Measurements from ENCODE around the gene PRTG.

PRTG gene

DNA sequence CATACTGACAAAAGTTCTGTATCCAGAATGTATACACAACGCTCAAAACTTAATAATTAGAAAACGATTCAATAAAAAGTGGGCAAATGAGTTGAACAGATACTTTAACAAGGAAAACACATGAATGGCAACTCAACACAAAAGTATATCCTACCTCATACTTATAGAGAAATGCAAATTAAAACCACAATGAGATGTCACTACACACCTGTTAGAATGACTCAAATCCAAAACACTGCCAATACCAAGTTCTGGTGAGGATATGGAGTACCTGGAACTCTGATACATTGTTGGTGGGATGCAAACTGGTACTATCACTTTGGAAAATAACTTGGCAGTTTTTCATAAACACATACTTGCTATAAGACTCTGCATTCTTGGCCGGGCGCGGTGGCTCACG lies 42.1 kb downstream of the PRTG start:
- Histone ChIP-seq H3K4me2 (ENCODE audit: low read length) (no peak overlapping the region), H3K79me2 (ENCODE audit: low read length) (no peaks in the 10 kb centered on the region)
- no peak for TF ChIP-seq CTCF (IDR thresholded peaks at IDR 0.05; ENCODE audit: low read depth, low read length)
- TF ChIP-seq EZH2phosphoT487 (IDR thresholded peaks at IDR 0.05; ENCODE audit: low read depth): no peak

GRCh38 chr15:55698653-55699052 lies 44.3 kb downstream of the PRTG start:
- no peaks in the 10 kb centered on the region for H3K9me3 ChIP-seq (ENCODE audit: insufficient read depth, low read length)
- H3K4me1 ChIP-seq (ENCODE audit: low read length): peaks cover 23% of the 10 kb centered on the region
- H2AFZ ChIP-seq (ENCODE audit: low read depth, low read length): no peak overlapping the region
- no peaks in the 10 kb centered on the region for H3K27me3 ChIP-seq (ENCODE audit: low read depth, low read length)
- no peaks in the 10 kb centered on the region for H4K20me1 ChIP-seq (ENCODE audit: insufficient read depth, low read length)
- TF ChIP-seq CTCF (IDR thresholded peaks at IDR 0.05; ENCODE audit: low read depth, low read length): no peak
- no peak for TF ChIP-seq EZH2phosphoT487 (IDR thresholded peaks at IDR 0.05; ENCODE audit: low read depth)
- no peak overlapping the region for H3K4me2 ChIP-seq (ENCODE audit: low read length)
- H3K79me2 ChIP-seq (ENCODE audit: low read length): no peaks in the 10 kb centered on the region
- no peaks in the 10 kb centered on the region for H3K36me3 ChIP-seq (replicated peaks; ENCODE audit: low read depth, low read length)
- H3K9ac ChIP-seq (ENCODE audit: low read length): no peak overlapping the region
- H3K4me3 ChIP-seq (ENCODE audit: low read length): no peak overlapping the region
- H3K27ac ChIP-seq (ENCODE audit: low read length): no peak overlapping the region

More for the DNA sequence above, 42.1 kb downstream of the PRTG start:
- H3K9ac ChIP-seq (ENCODE audit: low read length): no peak overlapping the region
- H3K4me1 ChIP-seq (ENCODE audit: low read length): peaks cover 9% of the 10 kb centered on the region; the same call in 1 of the 2 replicates
- no peaks in the 10 kb centered on the region for H4K20me1 ChIP-seq (ENCODE audit: insufficient read depth, low read length)
- no peak overlapping the region for H2AFZ ChIP-seq (ENCODE audit: low read depth, low read length)
- no peaks in the 10 kb centered on the region for H3K36me3 ChIP-seq (replicated peaks; ENCODE audit: low read depth, low read length)
- H3K9me3 ChIP-seq (ENCODE audit: insufficient read depth, low read length): no peaks in the 10 kb centered on the region
- H3K27ac ChIP-seq (ENCODE audit: low read length): no peak overlapping the region
- no peak overlapping the region for H3K4me3 ChIP-seq (ENCODE audit: low read length)
- H3K27me3 ChIP-seq (ENCODE audit: low read depth, low read length): no peaks in the 10 kb centered on the region

DNA sequence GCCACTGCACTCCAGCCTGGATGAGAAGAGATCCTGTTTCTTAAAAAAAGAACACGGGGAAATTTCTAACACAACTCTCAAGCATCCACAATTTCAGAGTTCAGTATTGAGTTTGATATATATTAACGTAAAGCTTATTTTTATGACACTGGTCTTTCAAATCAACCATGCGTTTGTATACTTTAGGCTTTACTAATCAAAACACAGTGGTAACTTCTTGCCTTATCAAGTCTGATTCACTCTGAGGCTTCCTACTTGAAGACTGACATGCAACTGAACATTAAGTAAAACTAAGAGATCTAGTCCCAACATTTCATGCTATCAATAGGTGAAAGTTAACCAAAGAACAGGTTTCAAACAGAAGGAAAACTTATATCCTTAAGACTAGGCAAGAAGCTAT lies 46.7 kb downstream of the PRTG start:
- Histone ChIP-seq H4K20me1 (ENCODE audit: insufficient read depth, low read length) (no peaks in the 10 kb centered on the region), H3K27me3 (ENCODE audit: low read depth, low read length) (no peaks in the 10 kb centered on the region), H3K27ac (ENCODE audit: low read length) (no peak overlapping the region), H3K4me2 (ENCODE audit: low read length) (no peak overlapping the region), H3K4me1 (ENCODE audit: low read length) (peaks cover 23% of the 10 kb centered on the region), H3K79me2 (ENCODE audit: low read length) (no peaks in the 10 kb centered on the region), H3K4me3 (ENCODE audit: low read length) (no peak overlapping the region), H3K9me3 (ENCODE audit: insufficient read depth, low read length) (no peaks in the 10 kb centered on the region), H3K36me3 (replicated peaks; ENCODE audit: low read depth, low read length) (no peaks in the 10 kb centered on the region), H2AFZ (ENCODE audit: low read depth, low read length) (no peak overlapping the region), H3K9ac (ENCODE audit: low read length) (no peak overlapping the region)
- TF ChIP-seq EZH2phosphoT487 (IDR thresholded peaks at IDR 0.05; ENCODE audit: low read depth): no peak
- no peak for TF ChIP-seq CTCF (IDR thresholded peaks at IDR 0.05; ENCODE audit: low read depth, low read length)

DNA sequence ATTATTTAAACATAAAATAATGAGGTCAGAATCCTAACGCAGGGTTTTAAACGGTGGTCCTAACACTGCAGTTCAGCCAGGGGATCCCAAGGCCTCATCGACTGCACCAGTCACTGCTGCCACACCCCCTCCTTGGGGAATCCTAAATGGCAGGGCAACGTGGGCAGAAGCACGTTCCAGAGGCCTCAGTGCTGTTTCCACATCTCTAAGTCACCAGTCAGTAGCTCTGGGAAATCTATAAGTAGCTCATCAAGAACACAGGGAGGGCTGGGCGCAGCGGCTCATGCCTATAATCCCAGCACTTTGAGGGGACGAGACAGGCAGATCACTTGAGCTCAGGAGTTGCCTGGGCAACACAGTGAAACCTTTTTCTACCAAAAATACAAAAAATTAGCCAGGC lies 47.5 kb downstream of the PRTG start:
- no peak overlapping the region for H2AFZ ChIP-seq (ENCODE audit: low read depth, low read length)
- no peak overlapping the region for H3K27ac ChIP-seq (ENCODE audit: low read length)

More for the DNA sequence above, 47.5 kb downstream of the PRTG start:
- no peak overlapping the region for H3K4me3 ChIP-seq (ENCODE audit: low read length)
- no peaks in the 10 kb centered on the region for H4K20me1 ChIP-seq (ENCODE audit: insufficient read depth, low read length)
- no peaks in the 10 kb centered on the region for H3K9me3 ChIP-seq (ENCODE audit: insufficient read depth, low read length)
- H3K36me3 ChIP-seq (replicated peaks; ENCODE audit: low read depth, low read length): no peaks in the 10 kb centered on the region
- H3K79me2 ChIP-seq (ENCODE audit: low read length): no peaks in the 10 kb centered on the region
- no peak overlapping the region for H3K9ac ChIP-seq (ENCODE audit: low read length)
- no peak for TF ChIP-seq CTCF (IDR thresholded peaks at IDR 0.05; ENCODE audit: low read depth, low read length)
- TF ChIP-seq EZH2phosphoT487 (IDR thresholded peaks at IDR 0.05; ENCODE audit: low read depth): no peak
- H3K27me3 ChIP-seq (ENCODE audit: low read depth, low read length): no peaks in the 10 kb centered on the region
- peaks cover 17% of the 10 kb centered on the region for H3K4me1 ChIP-seq (ENCODE audit: low read length)
- H3K4me2 ChIP-seq (ENCODE audit: low read length): no peak overlapping the region

Measured in OCI-LY3 (cell line).